CD4-positive, alpha-beta T cell treated with Interleukin-2 at 100 ng/mL for 4 hours (primary cell): ENCODE results near the gene GABRR2.
"Not testable (repeated sequence)": the region's sequence is repeated elsewhere in the genome, so short reads cannot be mapped to it uniquely, and the experiment has no call there.

ENCODE experiments used
- DNase-seq: peaks from one replicate; pipeline ENCODE4 v3.0.0-alpha.2; 2020; ENCODE audit warnings: low spot score

The GABRR2 gene

GRCh38 chr6:89324304-89324703, 9.2 kb upstream of the GABRR2 start:
- DNase-seq, result no peak

- no peak for DNase-seq
These were observed 8.4 kb upstream of the GABRR2 start for GRCh38 chr6:89323511-89323971.

GRCh38 chr6:89321131-89321970, 6.3 kb upstream of the GABRR2 start:
- no peak for DNase-seq

GRCh38 chr6:89320012-89320559, 5.0 kb upstream of the GABRR2 start:
- DNase-seq, result no peak

- no peak for DNase-seq
These were observed 2.0 kb upstream of the GABRR2 start for GRCh38 chr6:89317067-89317466.

- no peak for DNase-seq
These were observed 407 bp downstream of the GABRR2 start for GRCh38 chr6:89314692-89315091.

- DNase-seq, result no peak
These were observed 2.1 kb downstream of the GABRR2 start for GRCh38 chr6:89313006-89313405.

GRCh38 chr6:89311853-89312531, 3.1 kb downstream of the GABRR2 start:
- DNase-seq, result no peak

GRCh38 chr6:89311530-89311852, 3.6 kb downstream of the GABRR2 start:
- no peak for DNase-seq

- DNase-seq, result no peak
These were observed 4.2 kb downstream of the GABRR2 start for GRCh38 chr6:89310929-89311328.

GRCh38 chr6:89308525-89309395, 6.3 kb downstream of the GABRR2 start:
- no peak for DNase-seq

- DNase-seq, result not testable (repeated sequence)
These were observed 10.6 kb downstream of the GABRR2 start for GRCh38 chr6:89304517-89304916.

GRCh38 chr6:89302936-89303335, 12.2 kb downstream of the GABRR2 start:
- no peak for DNase-seq

- DNase-seq, result no peak
These were observed 12.8 kb downstream of the GABRR2 start for GRCh38 chr6:89302195-89302770.

- no peak for DNase-seq
These were observed 13.4 kb downstream of the GABRR2 start for GRCh38 chr6:89301586-89302194.

GRCh38 chr6:89299466-89299850, 15.6 kb downstream of the GABRR2 start:
- DNase-seq, result no peak

GRCh38 chr6:89298680-89299465, 16.2 kb downstream of the GABRR2 start:
- DNase-seq, result peak; percentile 49

- DNase-seq, result peak; percentile 73
These were observed 17.3 kb downstream of the GABRR2 start for GRCh38 chr6:89297695-89298351.

- DNase-seq, result no peak
These were observed 19.1 kb downstream of the GABRR2 start for GRCh38 chr6:89295981-89296380.

GRCh38 chr6:89295116-89295515, 20.0 kb downstream of the GABRR2 start:
- DNase-seq, result not testable (repeated sequence)
